HG03432 (cell line): ENCODE data around the gene EIF5A.

Source experiments
- ATAC-seq: cut with Tn5 transposase; IDR thresholded peaks from one replicate; pipeline ENCODE4 v1.9.1; 2021; ENCODE audit warnings: mild to moderate bottlenecking, moderate library complexity; ENCODE audit not compliant: unreplicated experiment

Gene EIF5A

DNA sequence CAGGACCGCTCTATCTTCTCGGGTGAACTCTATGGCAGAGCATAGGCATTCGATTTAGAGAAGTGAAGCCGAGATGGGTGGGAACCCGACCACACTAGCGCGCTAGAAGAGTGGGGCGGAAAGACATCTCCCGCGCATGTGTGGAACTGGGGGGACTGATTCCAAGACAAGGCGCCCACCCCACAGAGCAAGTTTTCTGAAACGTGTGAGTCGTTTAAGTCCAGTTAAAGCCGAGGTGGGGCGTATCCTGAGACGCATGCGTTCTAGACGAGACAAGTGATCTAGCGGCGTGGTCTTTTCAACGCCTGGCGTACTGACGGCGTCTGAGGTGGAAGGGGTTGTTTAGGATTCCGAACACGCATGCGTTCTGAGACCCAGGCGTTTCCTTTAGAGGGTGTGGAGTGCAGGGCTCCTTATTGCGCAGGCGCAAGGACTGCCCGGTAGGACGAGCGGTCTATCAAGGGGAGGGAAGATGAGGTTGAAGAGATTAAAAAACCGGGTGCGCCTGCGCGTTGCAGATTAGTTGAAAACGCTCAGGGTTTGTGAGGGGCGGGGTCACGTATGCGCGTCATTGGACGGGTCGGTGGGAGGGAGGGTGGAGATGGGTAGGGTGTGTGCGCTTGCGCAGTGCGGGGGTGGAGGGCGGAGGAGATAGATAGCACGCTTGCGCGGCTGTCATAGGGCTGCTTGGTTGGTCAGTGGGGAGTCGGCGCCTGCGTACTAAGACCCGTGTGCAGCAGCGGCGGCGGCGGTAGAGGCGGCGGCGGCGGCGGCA lies at the start of gene EIF5A:
Gene EIF5A (plus strand): TSS at position 718 of the 775 bp plus-strand sequence. CDS start 2,008 bp downstream, outside the sequence.
- ATAC-seq: peak; percentile 69

DNA sequence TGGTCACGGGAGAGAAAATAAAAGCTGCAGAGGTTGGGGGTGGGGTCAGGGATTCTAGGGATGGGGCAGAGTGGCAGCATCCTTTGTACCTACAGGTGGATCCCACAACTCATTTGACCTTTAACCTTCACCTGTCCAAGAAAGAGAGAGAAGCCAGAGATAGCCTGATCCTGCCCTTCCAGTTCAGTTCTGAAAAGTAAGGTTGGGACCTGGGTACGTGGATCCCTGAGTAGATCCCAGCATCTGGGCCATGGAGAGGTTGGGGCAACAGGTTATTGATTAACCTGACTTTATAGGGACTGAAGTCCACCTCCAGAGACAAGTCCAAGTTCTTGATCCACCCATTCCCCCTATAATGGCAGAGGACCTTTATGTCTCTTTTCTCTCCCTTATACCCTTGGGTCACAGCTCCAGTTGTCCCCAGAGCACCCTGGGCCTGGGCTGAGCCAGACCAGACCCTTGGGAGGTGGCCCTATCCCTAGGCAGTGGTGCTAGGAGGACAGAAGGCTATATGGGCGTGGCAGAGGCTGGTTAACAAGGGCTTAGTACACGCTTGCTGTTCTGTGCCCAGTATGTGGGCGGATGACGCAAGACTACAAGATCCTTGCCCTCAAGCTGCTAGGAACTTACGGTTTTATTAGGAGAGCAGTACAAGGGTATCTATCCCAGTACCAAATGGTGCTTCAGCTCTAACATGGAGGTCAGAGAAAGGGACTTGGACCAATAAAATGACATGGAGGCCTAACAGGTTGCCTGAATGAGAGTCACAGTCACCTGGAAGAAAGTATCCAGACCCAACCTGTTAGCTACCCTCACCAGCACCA lies 48.5 kb upstream of the EIF5A start:
- ATAC-seq: no peak

DNA sequence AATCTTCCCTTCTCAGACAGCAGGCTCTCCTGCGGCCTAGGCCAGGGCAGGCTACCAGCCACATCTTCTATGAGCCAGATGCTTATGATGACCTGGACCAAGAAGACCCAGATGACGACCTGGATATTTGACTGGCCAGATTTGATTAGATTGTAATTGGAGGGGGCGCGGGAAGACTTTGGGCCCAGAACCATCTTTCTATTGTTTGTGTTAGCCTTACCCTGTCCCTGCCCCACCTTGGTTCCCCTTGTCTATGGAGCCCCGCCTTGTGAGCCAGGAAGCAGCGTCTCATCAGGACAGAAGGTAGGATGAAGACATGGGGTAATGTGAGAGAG lies 47.9 kb upstream of the EIF5A start:
- no peak for ATAC-seq

DNA sequence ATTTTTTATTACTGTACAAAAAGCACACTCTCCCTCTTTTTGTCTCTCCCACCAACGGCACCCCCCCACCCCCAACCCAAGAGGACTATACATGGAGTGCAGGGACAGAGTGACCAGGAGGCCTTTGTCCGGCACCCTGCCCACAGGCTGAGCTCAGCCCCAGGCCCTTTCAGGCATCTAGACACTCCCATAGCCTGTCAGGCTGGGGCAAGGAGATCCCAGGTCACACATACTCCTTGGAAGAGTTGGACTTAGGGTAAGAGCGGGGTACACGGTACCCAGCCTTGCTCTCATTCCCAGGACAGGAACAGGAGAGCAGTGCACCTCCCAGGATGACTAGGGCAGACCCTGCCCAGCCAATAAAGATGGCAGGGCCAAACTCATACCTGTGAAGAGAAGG lies 47.3 kb upstream of the EIF5A start:
- no peak for ATAC-seq

DNA sequence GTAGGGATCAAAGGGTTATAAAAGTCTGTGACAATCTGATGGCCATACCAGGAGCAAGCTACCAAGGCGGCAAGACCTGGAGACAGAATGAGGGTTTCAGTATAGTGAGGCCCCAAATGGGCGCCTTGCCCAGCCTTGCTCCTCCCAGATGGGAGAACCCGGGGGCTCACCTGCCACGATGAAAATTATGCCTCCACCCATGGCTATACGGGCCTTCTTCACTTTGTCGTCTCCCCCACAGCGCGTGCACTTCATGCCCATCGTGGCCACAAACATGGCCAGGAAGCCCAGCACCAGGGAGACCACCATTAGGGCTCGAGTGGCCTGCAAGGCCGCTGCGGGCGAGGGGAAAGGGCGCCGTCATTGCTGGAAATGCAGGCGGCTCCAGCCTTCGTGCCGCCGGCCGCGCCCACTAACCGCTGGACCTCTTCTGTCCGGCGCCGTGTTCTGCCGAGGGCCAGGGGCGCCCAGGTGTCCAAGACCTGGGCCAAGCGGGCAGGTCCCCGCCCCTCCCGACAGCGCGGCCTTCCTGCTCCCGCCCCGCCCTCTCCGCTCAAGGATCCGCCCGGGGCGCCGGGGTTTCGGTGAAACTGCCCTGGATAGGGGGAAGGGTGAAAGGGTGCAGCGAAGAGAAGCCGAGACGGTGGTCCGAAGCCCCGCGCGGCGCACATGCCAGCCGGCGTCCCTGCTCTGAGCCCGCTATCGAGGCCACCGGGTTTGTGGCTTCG lies 46.6 kb upstream of the EIF5A start:
- ATAC-seq: no peak

DNA sequence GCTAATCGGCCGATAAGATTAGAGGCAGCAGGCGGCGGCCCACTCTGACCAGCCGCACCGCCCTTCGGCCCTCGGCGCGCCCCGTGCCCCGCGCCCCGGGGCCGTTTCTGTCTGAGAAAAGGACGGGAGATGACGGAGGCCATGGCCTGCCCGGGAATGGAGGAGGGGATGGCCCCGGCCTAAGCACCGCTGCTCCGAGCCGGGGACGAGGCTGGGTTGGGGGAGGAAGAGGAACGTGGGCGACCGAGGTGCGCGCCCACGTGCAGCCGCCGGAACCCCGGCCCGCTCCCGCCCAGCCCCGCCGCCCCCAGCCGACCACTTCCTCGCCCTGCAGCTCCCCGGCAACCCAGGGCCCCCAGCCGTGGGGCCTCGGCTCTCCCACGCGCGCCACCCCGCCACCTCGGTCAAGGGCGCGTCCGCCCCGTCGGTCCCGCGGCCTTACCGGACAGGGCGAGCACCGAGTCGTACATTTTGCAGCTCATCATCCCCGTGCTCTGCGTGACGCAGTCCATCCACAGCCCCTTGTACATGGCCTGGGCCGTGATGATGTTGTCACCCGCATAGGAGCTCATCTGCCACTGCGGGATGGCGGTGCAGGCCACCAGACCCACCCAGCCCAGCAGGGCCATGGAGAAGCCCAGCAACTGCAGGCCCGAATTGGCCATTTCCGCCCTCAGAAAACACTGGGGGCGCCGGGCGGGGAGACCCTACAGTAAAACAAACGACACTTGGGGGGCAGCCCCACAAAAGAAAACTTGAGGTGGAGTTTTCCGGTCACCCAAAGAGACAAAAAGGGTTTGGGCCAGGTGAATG lies 45.8 kb upstream of the EIF5A start:
- ATAC-seq: no peak

DNA sequence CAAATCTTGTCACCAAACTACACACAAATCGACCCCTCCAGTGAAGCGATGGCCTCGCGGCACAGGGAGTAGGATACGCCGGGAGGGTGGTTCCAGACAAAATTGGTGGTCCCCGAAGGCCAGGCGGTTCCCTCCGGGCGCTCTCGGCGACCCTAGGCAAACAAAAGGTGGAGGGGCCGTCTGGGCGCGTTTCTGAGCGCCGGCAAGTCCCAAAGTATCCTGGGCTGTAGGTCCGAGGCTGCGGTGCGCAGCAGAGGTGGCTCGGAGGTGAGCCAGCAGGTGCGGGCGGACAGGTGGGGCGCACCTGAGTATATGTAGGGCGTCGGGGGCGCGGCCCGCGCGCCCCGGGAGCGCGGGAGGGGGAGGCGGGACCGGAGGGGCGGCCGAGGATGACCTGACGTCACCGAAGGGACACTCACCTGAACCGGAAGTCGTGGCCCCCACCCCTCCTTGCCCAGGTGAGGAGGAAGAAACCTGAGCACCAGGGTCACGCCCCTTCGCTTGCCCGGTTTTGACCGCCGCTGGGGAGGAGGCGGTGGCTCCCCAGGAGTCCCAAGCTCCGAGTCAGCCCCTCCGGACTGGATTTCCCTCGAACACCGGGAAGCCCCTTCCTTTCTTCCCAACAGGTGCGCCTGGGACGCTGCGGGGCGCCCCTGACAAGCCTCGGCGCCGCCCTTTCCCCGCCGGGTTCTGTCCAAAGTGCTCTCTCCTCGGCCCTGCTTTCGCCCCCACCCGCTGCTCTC lies 45.1 kb upstream of the EIF5A start, which contains the start of gene CLDN7:
Gene CLDN7 (minus strand): TSS at position 287 of the 743 bp plus-strand sequence. CDS start 435 bp downstream, outside the sequence.
- no peak for ATAC-seq

DNA sequence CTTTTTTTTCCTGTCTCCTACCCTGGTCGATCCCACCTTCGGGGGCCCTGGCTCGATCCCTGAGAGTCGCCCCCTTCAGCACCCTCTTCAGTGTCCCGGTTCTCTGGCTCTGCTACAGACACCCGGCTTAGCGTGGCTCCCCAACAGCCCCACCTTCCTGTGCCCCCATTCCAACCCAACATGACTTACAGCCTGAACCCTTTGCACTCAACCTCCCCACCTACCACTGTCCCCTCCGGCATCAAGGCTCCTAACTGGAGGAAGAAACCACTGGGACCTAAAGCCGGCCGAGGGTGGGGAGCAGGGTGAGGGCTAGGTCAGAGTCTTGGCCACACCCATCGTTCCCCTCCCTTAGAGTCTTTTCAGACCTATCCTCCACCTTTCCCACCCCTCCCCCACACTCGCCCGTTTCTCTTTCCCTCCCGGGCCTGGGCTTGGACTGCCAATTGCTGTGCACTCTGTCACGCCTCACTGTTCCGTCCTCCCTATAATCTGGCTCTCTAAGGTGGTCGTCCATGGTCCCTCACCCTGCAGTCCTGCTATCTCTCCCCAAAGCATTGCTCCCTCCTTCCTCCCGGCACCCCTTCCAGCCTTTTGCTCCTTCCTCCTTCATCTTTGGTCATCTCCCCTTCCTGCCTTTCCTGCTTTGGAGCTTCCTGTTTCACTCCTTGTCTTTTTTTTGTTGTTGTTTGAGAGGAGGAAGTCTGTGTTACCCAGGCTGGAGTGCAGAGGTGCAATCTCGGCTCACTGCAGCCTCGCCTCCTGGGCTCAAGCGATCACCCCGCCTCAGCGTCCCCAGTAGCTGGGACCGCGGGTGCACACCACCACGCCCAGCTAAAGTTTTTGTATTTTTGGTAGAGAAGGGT lies 44.3 kb upstream of the EIF5A start:
- no peak for ATAC-seq

DNA sequence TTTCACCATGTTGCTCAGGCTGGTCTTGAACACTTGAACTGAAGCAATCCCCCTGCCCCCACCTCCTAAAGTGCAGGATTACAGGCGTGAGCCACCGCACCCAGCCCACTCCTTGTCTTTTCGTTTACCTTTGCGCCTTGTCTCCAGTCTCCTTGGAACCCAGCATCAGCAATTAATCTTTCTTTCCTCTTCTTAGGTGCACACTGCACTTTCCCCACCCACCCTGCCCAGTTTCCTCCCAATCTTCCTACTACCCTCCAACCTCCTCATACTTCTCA lies 43.7 kb upstream of the EIF5A start:
- ATAC-seq: no peak

DNA sequence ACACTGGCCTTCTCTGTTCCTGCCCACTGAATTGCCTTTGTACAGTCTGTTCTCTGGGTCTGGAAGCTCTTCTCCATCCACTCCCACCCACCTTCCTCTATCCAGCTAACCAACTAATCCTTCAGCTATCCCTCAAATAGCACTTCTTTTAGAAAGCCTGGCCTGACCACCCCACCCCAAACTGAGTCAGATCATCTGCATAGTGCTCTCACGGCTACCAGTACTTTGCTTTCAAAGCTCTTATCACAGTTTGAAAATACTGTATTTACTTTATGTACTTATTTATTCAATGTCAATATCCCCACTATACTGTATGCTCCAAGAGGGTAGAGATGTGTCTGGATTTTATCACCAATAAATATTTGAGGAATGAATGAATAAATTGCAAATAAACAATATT lies 40.6 kb upstream of the EIF5A start:
- no peak for ATAC-seq

DNA sequence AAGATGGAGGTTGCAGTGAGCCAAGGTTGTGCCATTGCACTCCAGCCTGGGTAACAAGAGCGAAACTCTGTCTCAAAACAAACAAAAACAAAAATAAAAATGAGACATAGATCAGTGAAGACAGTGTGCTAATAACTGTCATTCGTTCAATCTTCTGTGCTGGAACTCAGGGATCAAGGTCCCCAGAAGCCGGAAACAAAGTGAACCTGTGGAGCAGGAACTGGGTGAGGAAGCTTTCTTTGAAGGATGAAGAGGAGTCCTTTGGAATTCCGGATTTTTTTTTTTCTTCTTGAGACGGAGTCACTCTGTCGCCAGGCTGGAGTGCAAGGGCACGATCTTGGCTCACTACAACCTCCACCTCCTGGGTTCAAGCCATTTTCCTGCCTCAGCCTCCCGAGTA lies 28.0 kb upstream of the EIF5A start:
- no peak for ATAC-seq

DNA sequence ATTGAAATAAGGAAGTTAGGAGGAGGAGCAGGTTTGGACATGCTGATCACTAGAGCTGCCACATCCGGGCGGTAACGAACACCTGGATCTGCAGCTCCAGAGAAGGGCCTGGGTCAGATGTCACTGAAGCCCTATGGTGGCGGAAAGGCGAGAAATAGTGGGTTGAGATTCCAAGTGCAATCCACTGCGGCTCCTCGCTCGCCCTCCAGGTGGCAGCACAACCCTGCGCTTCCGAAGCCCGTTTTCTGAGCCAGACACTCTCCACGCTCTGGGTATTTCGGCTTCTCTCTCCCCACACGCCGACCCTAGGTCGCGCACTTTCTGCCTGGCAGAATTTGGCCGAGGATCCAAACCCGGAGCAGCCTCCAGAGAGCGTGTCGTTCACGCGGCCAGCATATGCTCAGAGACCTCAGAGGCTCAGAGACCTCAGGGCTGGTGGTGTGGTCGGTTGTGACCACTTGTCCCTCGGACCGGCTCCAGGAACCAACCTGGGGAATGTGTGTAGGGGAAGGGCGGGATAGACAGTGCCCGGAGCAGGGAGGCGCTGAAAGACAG lies 26.8 kb upstream of the EIF5A start:
- ATAC-seq: peak; percentile 57

DNA sequence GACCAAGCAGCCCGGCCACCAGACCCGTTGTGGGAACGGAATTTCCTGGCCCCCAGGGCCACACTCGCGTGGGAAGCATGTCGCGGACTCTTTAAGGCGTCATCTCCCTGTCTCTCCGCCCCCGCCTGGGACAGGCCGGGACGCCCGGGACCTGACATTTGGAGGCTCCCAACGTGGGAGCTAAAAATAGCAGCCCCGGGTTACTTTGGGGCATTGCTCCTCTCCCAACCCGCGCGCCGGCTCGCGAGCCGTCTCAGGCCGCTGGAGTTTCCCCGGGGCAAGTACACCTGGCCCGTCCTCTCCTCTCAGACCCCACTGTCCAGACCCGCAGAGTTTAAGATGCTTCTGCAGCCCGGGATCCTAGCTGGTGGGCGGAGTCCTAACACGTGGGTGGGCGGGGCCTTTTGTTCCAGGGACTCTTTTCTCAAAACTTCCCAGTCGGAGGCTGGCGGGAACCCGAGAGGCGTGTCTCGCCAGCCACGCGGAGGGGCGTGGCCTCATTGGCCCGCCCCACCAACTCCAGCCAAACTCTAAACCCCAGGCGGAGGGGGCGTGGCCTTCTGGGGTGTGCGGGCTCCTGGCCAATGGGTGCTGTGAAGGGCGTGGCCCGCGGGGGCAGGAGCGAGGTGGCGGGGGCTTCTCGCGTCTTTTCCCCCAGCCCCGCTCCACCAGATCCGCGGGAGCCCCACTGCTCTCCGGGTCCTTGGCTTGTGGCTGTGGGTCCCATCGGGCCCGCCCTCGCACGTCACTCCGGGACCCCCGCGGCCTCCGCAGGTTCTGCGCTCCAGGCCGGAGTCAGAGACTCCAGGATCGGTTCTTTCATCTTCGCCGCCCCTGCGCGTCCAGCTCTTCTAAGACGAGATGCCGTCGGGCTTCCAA lies 26.1 kb upstream of the EIF5A start, which contains the start of gene SLC2A4:
Gene SLC2A4 (plus strand): TSS at position 645 of the 879 bp plus-strand sequence. CDS start 217 bp downstream, at position 862.
- ATAC-seq: peak; percentile 74

DNA sequence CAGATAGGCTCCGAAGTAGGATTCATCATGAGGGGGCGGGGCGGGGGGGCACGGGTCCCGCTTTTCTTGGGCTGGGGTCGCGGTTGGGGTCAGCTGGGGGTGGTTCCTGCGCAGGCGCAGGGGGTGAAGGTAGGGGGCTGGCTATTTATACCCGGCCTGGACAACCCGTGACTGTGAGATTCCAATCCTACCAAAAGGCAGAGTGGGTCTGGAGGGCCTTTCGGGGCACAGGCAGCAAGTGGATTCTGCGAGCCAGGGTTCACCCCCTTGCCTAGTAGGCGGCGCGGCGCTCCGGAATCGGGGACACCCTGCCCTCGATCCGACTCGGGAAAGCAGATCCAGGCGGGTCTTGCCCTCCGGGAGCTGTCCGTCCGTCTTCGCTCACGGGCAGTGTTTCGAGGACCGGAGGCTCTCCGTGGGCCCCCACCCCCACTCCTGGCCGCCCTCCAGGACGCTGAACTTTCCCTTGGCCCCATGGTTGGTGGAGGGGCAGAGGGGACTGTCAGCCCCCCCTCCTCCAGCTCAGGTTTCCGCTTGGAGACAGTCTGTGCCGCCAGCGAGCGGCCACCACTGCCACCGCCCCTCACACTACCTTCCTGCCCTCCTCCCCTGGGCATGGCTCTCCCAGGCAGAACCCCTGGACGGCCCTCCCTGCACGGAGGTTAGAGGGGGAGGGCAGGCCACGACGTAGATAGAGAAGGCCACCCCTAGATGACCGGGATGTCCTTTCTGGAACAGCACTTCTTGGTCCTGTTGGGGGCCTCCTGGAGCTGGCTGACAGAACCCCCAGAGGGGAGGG lies 25.3 kb upstream of the EIF5A start:
- ATAC-seq: no peak

DNA sequence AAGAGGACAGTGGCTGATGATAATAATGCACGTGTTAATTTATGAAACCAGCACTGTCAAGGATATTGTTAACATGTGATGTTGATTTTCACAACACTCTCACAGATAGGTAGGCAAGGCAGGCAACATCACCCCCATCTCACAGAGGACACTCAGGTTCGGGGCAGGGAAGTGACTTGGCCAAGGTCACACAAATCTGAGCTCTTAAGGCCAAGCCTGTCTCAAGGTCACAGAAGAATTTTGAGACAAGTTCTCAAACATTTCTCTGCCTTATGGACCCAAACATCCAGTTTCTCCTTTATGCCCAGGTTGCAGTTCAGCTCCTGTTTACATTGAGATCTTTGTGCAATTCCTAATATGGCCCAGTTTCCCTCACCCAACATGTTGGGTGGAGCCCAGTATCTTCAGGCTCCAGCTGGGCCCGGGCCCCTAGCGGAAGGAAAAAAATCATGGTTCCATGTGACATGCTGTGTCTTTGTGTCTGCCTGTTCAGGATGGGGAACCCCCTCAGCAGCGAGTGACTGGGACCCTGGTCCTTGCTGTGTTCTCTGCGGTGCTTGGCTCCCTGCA lies 24.6 kb upstream of the EIF5A start:
- ATAC-seq: no peak

DNA sequence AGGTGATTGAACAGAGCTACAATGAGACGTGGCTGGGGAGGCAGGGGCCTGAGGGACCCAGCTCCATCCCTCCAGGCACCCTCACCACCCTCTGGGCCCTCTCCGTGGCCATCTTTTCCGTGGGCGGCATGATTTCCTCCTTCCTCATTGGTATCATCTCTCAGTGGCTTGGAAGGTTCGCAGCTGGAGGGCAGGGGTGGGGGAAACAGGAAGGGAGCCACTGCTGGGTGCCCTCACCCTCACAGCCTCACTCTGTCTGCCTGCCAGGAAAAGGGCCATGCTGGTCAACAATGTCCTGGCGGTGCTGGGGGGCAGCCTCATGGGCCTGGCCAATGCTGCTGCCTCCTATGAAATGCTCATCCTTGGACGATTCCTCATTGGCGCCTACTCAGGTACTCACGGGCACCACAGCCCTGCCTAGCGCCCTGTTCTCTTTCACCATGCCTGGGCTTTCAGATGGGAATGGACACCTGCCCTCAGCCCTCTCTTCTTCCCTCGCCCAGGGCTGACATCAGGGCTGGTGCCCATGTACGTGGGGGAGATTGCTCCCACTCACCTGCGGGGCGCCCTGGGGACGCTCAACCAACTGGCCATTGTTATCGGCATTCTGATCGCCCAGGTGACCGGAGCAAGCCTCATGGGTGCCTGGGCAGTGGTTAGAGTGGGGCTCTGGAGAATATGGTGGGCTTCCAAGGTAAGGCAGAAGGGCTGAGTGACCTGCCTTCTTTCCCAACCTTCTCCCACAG lies 23.8 kb upstream of the EIF5A start:
- ATAC-seq: no peak
